Measurements from ENCODE around the gene AZU1.

DNA sequence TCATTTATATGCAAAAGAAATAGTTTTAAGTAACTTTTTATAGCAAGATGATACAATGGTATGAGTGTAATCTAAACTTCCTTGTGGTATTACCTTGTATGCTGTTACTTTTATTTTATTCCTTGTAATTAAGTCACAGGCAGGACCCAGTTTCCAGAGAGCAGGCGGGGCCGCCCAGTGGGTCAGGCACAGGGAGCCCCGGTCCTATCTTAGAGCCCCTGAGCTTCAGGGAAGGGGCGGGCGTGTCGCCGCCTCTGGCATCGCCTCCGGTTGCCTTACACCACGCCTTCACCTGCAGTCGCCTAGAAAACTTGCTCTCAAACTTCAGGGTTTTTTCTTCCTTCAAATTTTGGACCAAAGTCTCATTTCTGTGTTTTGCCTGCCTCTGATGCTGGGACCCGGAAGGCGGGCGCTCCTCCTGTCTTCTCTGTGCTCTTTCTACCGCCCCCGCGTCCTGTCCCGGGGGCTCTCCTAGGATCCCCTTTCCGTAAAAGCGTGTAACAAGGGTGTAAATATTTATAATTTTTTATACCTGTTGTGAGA lies 16.1 kb upstream of the AZU1 start:
- TF ChIP-seq, protein P1, sequence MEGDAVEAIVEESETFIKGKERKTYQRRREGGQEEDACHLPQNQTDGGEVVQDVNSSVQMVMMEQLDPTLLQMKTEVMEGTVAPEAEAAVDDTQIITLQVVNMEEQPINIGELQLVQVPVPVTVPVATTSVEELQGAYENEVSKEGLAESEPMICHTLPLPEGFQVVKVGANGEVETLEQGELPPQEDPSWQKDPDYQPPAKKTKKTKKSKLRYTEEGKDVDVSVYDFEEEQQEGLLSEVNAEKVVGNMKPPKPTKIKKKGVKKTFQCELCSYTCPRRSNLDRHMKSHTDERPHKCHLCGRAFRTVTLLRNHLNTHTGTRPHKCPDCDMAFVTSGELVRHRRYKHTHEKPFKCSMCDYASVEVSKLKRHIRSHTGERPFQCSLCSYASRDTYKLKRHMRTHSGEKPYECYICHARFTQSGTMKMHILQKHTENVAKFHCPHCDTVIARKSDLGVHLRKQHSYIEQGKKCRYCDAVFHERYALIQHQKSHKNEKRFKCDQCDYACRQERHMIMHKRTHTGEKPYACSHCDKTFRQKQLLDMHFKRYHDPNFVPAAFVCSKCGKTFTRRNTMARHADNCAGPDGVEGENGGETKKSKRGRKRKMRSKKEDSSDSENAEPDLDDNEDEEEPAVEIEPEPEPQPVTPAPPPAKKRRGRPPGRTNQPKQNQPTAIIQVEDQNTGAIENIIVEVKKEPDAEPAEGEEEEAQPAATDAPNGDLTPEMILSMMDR (IDR thresholded peaks at IDR 0.05), result no peak
- TF ChIP-seq EP300 (IDR thresholded peaks at IDR 0.05), result no peak

Measured in gastroesophageal sphincter (tissue), 3 donors.